ENCODE data around the gene KHK. TPM values are rescaled to one million over a fixed set of nuclear protein-coding genes. Genes with fewer than 3 reads are reported as not detected.

KHK gene
- total RNA-seq, 1 experiment from 2014 or later: 9.3 TPM

GRCh38 chr2:27121906-27122305, 35.3 kb downstream of the KHK start:
- intact Hi-C loops (cut with micrococcal nuclease; ENCODE audit: unreplicated experiment): no loop called here
- Histone ChIP-seq H3K27me3 (replicated peaks; ENCODE audit: control insufficient read depth, insufficient read depth, low read length) (no peaks in the 10 kb centered on the region), H3K4me1 (peaks cover 16% of the 10 kb centered on the region), H3K9me3 (no peaks in the 10 kb centered on the region), H3K4me3 (ENCODE audit: low read depth, low read length) (no peak overlapping the region), H3K36me3 (ENCODE audit: control insufficient read depth, insufficient read depth, low read length) (no peaks in the 10 kb centered on the region)
- Mint-ChIP-seq H3K27ac (ENCODE audit: unreplicated experiment) (no peak overlapping the region), H3K36me3 (ENCODE audit: insufficient read depth, unreplicated experiment) (peaks cover 6% of the 10 kb centered on the region), H3K27me3 (ENCODE audit: insufficient read depth, unreplicated experiment) (peaks cover 13% of the 10 kb centered on the region), H3K9me3 (ENCODE audit: unreplicated experiment) (no peaks in the 10 kb centered on the region), H3K4me3 (ENCODE audit: unreplicated experiment) (no peak overlapping the region), H3K4me1 (ENCODE audit: low read depth, unreplicated experiment) (peaks cover 9% of the 10 kb centered on the region)
- ChIA-PET POLR2A (no interaction called here), CTCF (no interaction called here)
- no peak for TF ChIP-seq CTCF (IDR thresholded peaks at IDR 0.05; ENCODE audit: insufficient read depth in 1 of 2, low read depth in 1 of 2, low read length in 1 of 2, severe bottlenecking in 1 of 2, unreplicated experiment in 1 of 2)
- no peak for DNase-seq
- no TSS peak for BruUV-seq (replicated peaks)

GRCh38 chr2:27122791-27123190, 36.2 kb downstream of the KHK start:
- peaks cover 16% of the 10 kb centered on the region for H3K4me1 ChIP-seq
- H3K9me3 Mint-ChIP-seq (ENCODE audit: unreplicated experiment): no peaks in the 10 kb centered on the region
- POLR2A ChIA-PET: interaction anchor here (0.5 to 1.2 kb wide), 3 partner anchors 12 to 95 kb away, joined by 3 to 8 read pairs (median 5); partner anchors contain the start of genes ATRAID, CAD, PREB and SLC5A6
- H3K36me3 Mint-ChIP-seq (ENCODE audit: insufficient read depth, unreplicated experiment): peaks cover 6% of the 10 kb centered on the region
- no peaks in the 10 kb centered on the region for H3K36me3 ChIP-seq (ENCODE audit: control insufficient read depth, insufficient read depth, low read length)
- CTCF ChIA-PET: interaction anchor here (0.6 to 2.0 kb wide), 6 partner anchors 34 to 157 kb away, joined by 3 to 5 read pairs (median 4); partner anchors contain the start of gene KHK
- H3K27me3 Mint-ChIP-seq (ENCODE audit: insufficient read depth, unreplicated experiment): peaks cover 13% of the 10 kb centered on the region
- no peaks in the 10 kb centered on the region for H3K27me3 ChIP-seq (replicated peaks; ENCODE audit: control insufficient read depth, insufficient read depth, low read length)
- intact Hi-C loops (cut with micrococcal nuclease; ENCODE audit: unreplicated experiment): no loop called here
- DNase-seq: no peak
- H3K4me1 Mint-ChIP-seq (ENCODE audit: low read depth, unreplicated experiment): peaks cover 9% of the 10 kb centered on the region
- no TSS peak for BruUV-seq (replicated peaks)
- TF ChIP-seq CTCF (IDR thresholded peaks at IDR 0.05; ENCODE audit: insufficient read depth in 1 of 2, low read depth in 1 of 2, low read length in 1 of 2, severe bottlenecking in 1 of 2, unreplicated experiment in 1 of 2): no peak
- peak overlapping the region; percentile 81 for H3K4me3 Mint-ChIP-seq (ENCODE audit: unreplicated experiment)
- H3K4me3 ChIP-seq (ENCODE audit: low read depth, low read length): no peak overlapping the region
- H3K9me3 ChIP-seq: no peaks in the 10 kb centered on the region
- no peak overlapping the region for H3K27ac Mint-ChIP-seq (ENCODE audit: unreplicated experiment)

GRCh38 chr2:27123302-27124150, 37.0 kb downstream of the KHK start, which contains the start of gene ABHD1:
ABHD1 (plus strand) TSS chr2:27123815; CDS start chr2:27123949, 134 bp downstream.
- CTCF ChIA-PET: interaction anchor here (0.6 to 2.0 kb wide), 7 partner anchors 35 to 156 kb away, joined by 3 to 5 read pairs (median 3); partner anchors contain the start of gene KHK
- Mint-ChIP-seq H3K36me3 (ENCODE audit: insufficient read depth, unreplicated experiment) (peaks cover 6% of the 10 kb centered on the region), H3K9me3 (ENCODE audit: unreplicated experiment) (no peaks in the 10 kb centered on the region), H3K4me3 (ENCODE audit: unreplicated experiment) (peak within 1 kb of the TSS; percentile 81), H3K4me1 (ENCODE audit: low read depth, unreplicated experiment) (peaks cover 9% of the 10 kb centered on the region), H3K27me3 (ENCODE audit: insufficient read depth, unreplicated experiment) (peaks cover 13% of the 10 kb centered on the region), H3K27ac (ENCODE audit: unreplicated experiment) (no peak within 1 kb of the TSS)
- H3K27me3 ChIP-seq (replicated peaks; ENCODE audit: control insufficient read depth, insufficient read depth, low read length): no peaks in the 10 kb centered on the region
- no peaks in the 10 kb centered on the region for H3K9me3 ChIP-seq
- H3K4me1 ChIP-seq: peaks cover 16% of the 10 kb centered on the region
- no peaks in the 10 kb centered on the region for H3K36me3 ChIP-seq (ENCODE audit: control insufficient read depth, insufficient read depth, low read length)
- POLR2A ChIA-PET: interaction anchor here (0.5 to 1.2 kb wide), 3 partner anchors 11 to 94 kb away, joined by 3 to 8 read pairs (median 5); partner anchors contain the start of genes ATRAID, CAD, PREB and SLC5A6
- intact Hi-C loops (cut with micrococcal nuclease; ENCODE audit: unreplicated experiment): no loop called here
- BruUV-seq (replicated peaks): no TSS peak
- no peak for TF ChIP-seq CTCF (IDR thresholded peaks at IDR 0.05; ENCODE audit: insufficient read depth in 1 of 2, low read depth in 1 of 2, low read length in 1 of 2, severe bottlenecking in 1 of 2, unreplicated experiment in 1 of 2)
- peak within 1 kb of the TSS; percentile 64 for H3K4me3 ChIP-seq (ENCODE audit: low read depth, low read length)
- DNase-seq: peak; percentile 57 to 73
